Choroid plexus epithelial cell (primary cell): ENCODE measurements around the gene DOCK2.

ENCODE experiments used
- DNase-seq: peaks from one replicate; pipeline ENCODE4 v3.0.0-alpha.2; 2010; ENCODE audit warnings: low read depth
- H3K4me3 ChIP-seq: 2 replicates; pipeline ENCODE4 v1.5.1; 2011; ENCODE audit warnings: low read depth, mild to moderate bottlenecking, control low read depth, low read length, moderate library complexity
- CTCF ChIP-seq: conservative IDR thresholded peaks from 2 replicates; pipeline ENCODE4 v1.5.1; 2011; ENCODE audit warnings: low read depth, mild to moderate bottlenecking, control low read depth, inconsistent platforms, low read length, moderate library complexity

The DOCK2 gene

GRCh38 chr5:169798438-169798837 lies 161.4 kb downstream of the DOCK2 start:
- DNase-seq, result no peak
- TF ChIP-seq CTCF, result no peak
- no peak overlapping the region for H3K4me3 ChIP-seq

- TF ChIP-seq CTCF, result no peak
- DNase-seq, result no peak
- no peak overlapping the region for H3K4me3 ChIP-seq
Measured at GRCh38 chr5:169798906-169799660, 162.0 kb downstream of the DOCK2 start.

- peak; percentile 34 for DNase-seq
- TF ChIP-seq CTCF, result no peak
- no peak overlapping the region for H3K4me3 ChIP-seq
Measured at GRCh38 chr5:169801324-169801777, 164.3 kb downstream of the DOCK2 start.

GRCh38 chr5:169801781-169802180 lies 164.7 kb downstream of the DOCK2 start:
- no peak for TF ChIP-seq CTCF
- H3K4me3 ChIP-seq, result no peak overlapping the region
- DNase-seq, result peak; percentile 36

GRCh38 chr5:169803077-169803981 lies 166.3 kb downstream of the DOCK2 start:
- H3K4me3 ChIP-seq, result no peak overlapping the region
- peak; percentile 97 for DNase-seq
- no peak for TF ChIP-seq CTCF

- H3K4me3 ChIP-seq, result no peak overlapping the region
- no peak for TF ChIP-seq CTCF
- peak; percentile 68 for DNase-seq
Measured at GRCh38 chr5:169804861-169805260, 167.8 kb downstream of the DOCK2 start.
